Panc1 (cell line): Measurements from ENCODE around the gene ZNF652. TPM values are rescaled to one million over a fixed set of nuclear protein-coding genes. Genes with fewer than 3 reads are reported as not detected.

Experiments used
- ATAC-seq: fragments of 200-7000 bp; cut with Tn5 transposase; 2 replicates; pipeline ENCODE4 v1.9.1; 2020; ENCODE audit warnings: mild to moderate bottlenecking, moderate library complexity
- BruUV-seq: library from RNA; stranded (reverse); fragments of 400-500 nt; replicated peaks from 2 replicates; lab custom pipeline; 2021; lab: Mats Ljungman, UMichigan
- CTCF ChIA-PET: fragments of 300-600 bp; sonication (Branson Sonifier 250); formaldehyde crosslinking; loops from one replicate; lab custom pipeline; 2022; ENCODE audit warnings: antibody characterized with exemption; lab: Charles Lee
- POLR2A ChIA-PET: fragments of 300-600 bp; sonication (Branson Sonifier 250); formaldehyde crosslinking; loops from one replicate; lab custom pipeline; 2022; ENCODE audit warnings: antibody characterized with exemption; lab: Charles Lee
- DNase-seq: peaks from one replicate; pipeline ENCODE4 v3.0.0-alpha.2; 2010; ENCODE audit warnings: low read depth, low spot score
- H3K27ac ChIP-seq: 2 replicates; pipeline ENCODE4 v1.5.1; 2011; ENCODE audit warnings: mild to moderate bottlenecking, low read length, inconsistent platforms
- H3K27me3 ChIP-seq: fragments of 200-500 bp; sonication (Bioruptor generic); 2 replicates; pipeline ENCODE4 v1.6.0; 2014; ENCODE audit warnings: low read length, inconsistent platforms; ENCODE audit not compliant: control insufficient read depth, insufficient read depth
- H3K36me3 ChIP-seq: fragments of 200-500 bp; sonication (Bioruptor generic); 2 replicates; pipeline ENCODE4 v1.5.1; 2014; ENCODE audit warnings: inconsistent platforms, mild to moderate bottlenecking, low read length, moderate library complexity; ENCODE audit not compliant: control insufficient read depth, insufficient read depth
- H3K4me1 ChIP-seq: 2 replicates; pipeline ENCODE4 v1.5.1; 2011; ENCODE audit warnings: inconsistent platforms, mild to moderate bottlenecking, low read length, moderate library complexity; ENCODE audit not compliant: control insufficient read depth, insufficient read depth
- H3K4me3 ChIP-seq, 2 experiments: 2 replicates each; pipeline ENCODE4 v1.5.1; 2011 to 2012; ENCODE audit warnings: low read depth in 2 of 2, low read length in 2 of 2, mild to moderate bottlenecking in 2 of 2, inconsistent platforms in 1 of 2, moderate library complexity in 1 of 2
- H3K9me3 ChIP-seq: fragments of 200-500 bp; sonication (Bioruptor generic); 2 replicates; pipeline ENCODE4 v1.5.1; 2014; ENCODE audit warnings: low read depth, mild to moderate bottlenecking, inconsistent platforms, low read length, moderate library complexity; ENCODE audit not compliant: control insufficient read depth, insufficient read depth
- POLR2AphosphoS5 ChIP-seq: IDR thresholded peaks from 2 replicates; pipeline ENCODE4 v1.6.1; 2012; ENCODE audit warnings: mild to moderate bottlenecking, low read depth, low read length, moderate library complexity
- SIN3A ChIP-seq: IDR thresholded peaks from 2 replicates; pipeline ENCODE4 v1.6.1; 2012; ENCODE audit warnings: low read depth, mild to moderate bottlenecking, low read length, moderate library complexity, borderline replicate concordance; ENCODE audit not compliant: insufficient read depth
- TCF7L2 ChIP-seq: IDR thresholded peaks from 2 replicates; pipeline ENCODE4 v1.6.1; 2011; ENCODE audit warnings: mild to moderate bottlenecking, low read depth, low read length, inconsistent platforms
- in situ Hi-C: cut with HindIII; loops from 2 replicates; pipeline ENCODE4 v1.10.0; 2016; ENCODE audit warnings: low sequenced_read_pairs, low pct_unique_long_range_greater_than_20kb
- intact Hi-C: fragments of 100-400 bp; cut with micrococcal nuclease; formaldehyde crosslinking; loops from one replicate; pipeline ENCODE4 v1.10.0; 2022; ENCODE audit not compliant: unreplicated experiment
- total RNA-seq: library from RNA; stranded (reverse); gene quantifications from one replicate; pipeline ENCODE4 v1.2.1, GENCODE V29; 2021; ENCODE audit not compliant: unreplicated experiment
- TF ChIP-seq, protein P1 (sequence below), 2 experiments: IDR thresholded peaks; 2 replicates each; pipeline ENCODE4 v1.6.1; 2011 to 2012; ENCODE audit warnings: low read depth in 2 of 2, control low read depth in 1 of 2, low read length in 1 of 2, mild to moderate bottlenecking in 1 of 2, moderate library complexity in 1 of 2; ENCODE audit not compliant: insufficient read depth in 1 of 2
- TF ChIP-seq, protein P2 (sequence below): fragments of 450-650 bp; IDR thresholded peaks from 2 replicates; pipeline ENCODE4 v1.5.1; 2017; ENCODE audit warnings: mild to moderate bottlenecking

The ZNF652 gene
- total RNA-seq, 1 experiment from 2014 or later, result 42.4 TPM

DNA sequence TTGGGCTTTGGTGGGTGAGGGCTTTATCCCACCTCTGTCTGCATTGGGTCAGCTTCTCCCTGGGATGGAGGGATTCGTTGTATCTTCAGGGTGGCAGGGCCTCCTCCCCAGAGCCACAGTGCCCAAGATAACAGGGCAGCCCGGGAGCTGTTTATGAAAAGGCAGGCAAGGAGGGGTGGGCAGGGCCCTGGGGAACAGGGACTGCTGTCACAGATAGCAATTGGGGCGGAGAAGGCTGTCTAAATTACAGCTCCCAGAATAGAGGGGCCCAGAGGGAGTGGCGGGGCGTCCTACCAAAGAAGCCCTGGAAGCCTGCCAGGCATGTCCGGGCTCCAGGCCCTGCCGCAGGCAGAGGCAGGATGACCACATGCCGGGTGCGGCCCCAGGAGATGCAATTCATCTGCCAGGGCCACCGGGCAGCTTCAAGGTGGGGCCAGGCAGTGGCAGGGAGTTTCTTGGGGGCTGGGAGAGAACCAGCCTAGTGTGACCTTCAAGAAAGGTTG, 112.7 kb downstream of the ZNF652 start:
- H3K4me1 ChIP-seq, result no peaks in the 10 kb centered on the region
- no peak for DNase-seq
- CTCF ChIA-PET, result interaction anchor here (0.7 to 0.9 kb wide), 2 partner anchors 18 to 25 kb away, joined by 3 read pairs; no protein-coding TSS in a partner anchor
- H3K36me3 ChIP-seq, result no peaks in the 10 kb centered on the region
- no peak overlapping the region for H3K27ac ChIP-seq
- H3K27me3 ChIP-seq, result no peaks in the 10 kb centered on the region
- no peaks in the 10 kb centered on the region for H3K9me3 ChIP-seq
- POLR2A ChIA-PET, result no interaction called here
- in situ Hi-C loops (no loop called here), intact Hi-C loops (no loop called here)
- no peak overlapping the region for H3K4me3 ChIP-seq
- ATAC-seq, result 0 out of 2 replicates have a peak, but pooled peaks have one; percentile 26
- no peak for TF ChIP-seq TCF7L2
- TF ChIP-seq, protein P1, sequence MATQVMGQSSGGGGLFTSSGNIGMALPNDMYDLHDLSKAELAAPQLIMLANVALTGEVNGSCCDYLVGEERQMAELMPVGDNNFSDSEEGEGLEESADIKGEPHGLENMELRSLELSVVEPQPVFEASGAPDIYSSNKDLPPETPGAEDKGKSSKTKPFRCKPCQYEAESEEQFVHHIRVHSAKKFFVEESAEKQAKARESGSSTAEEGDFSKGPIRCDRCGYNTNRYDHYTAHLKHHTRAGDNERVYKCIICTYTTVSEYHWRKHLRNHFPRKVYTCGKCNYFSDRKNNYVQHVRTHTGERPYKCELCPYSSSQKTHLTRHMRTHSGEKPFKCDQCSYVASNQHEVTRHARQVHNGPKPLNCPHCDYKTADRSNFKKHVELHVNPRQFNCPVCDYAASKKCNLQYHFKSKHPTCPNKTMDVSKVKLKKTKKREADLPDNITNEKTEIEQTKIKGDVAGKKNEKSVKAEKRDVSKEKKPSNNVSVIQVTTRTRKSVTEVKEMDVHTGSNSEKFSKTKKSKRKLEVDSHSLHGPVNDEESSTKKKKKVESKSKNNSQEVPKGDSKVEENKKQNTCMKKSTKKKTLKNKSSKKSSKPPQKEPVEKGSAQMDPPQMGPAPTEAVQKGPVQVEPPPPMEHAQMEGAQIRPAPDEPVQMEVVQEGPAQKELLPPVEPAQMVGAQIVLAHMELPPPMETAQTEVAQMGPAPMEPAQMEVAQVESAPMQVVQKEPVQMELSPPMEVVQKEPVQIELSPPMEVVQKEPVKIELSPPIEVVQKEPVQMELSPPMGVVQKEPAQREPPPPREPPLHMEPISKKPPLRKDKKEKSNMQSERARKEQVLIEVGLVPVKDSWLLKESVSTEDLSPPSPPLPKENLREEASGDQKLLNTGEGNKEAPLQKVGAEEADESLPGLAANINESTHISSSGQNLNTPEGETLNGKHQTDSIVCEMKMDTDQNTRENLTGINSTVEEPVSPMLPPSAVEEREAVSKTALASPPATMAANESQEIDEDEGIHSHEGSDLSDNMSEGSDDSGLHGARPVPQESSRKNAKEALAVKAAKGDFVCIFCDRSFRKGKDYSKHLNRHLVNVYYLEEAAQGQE (IDR thresholded peaks at IDR 0.05; ENCODE audit: insufficient read depth in 1 of 2, low read depth in 2 of 2, low read length in 1 of 2), result no peak
- TF ChIP-seq, protein P2, sequence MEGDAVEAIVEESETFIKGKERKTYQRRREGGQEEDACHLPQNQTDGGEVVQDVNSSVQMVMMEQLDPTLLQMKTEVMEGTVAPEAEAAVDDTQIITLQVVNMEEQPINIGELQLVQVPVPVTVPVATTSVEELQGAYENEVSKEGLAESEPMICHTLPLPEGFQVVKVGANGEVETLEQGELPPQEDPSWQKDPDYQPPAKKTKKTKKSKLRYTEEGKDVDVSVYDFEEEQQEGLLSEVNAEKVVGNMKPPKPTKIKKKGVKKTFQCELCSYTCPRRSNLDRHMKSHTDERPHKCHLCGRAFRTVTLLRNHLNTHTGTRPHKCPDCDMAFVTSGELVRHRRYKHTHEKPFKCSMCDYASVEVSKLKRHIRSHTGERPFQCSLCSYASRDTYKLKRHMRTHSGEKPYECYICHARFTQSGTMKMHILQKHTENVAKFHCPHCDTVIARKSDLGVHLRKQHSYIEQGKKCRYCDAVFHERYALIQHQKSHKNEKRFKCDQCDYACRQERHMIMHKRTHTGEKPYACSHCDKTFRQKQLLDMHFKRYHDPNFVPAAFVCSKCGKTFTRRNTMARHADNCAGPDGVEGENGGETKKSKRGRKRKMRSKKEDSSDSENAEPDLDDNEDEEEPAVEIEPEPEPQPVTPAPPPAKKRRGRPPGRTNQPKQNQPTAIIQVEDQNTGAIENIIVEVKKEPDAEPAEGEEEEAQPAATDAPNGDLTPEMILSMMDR, result no peak
- no peak for TF ChIP-seq SIN3A
- TF ChIP-seq POLR2AphosphoS5, result no peak
- BruUV-seq, result no TSS peak

DNA sequence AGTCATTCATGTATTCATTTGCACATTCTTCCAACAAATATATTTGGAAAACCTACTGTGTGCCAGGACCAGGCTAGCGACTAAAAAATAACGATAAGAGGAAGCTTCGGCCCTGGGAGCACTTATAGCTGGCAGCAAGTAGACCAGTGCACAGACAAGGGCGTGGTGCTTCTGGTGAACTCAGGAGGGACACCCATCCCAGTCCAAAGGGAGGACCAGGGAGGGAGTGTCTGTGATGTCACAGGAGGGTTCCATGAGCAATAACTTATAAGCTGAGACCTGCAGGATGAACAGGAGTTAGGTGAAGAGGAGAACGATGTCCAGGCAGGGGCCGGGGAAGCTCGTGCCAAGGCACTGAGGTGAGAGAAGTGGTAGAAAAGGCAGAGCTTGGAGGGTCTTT, 114.1 kb downstream of the ZNF652 start:
- ATAC-seq (no peak), DNase-seq (no peak)
- TF ChIP-seq, protein P1 (IDR thresholded peaks at IDR 0.05; ENCODE audit: insufficient read depth in 1 of 2, low read depth in 2 of 2, low read length in 1 of 2), result no peak
- TF ChIP-seq SIN3A, result no peak
- no peak for TF ChIP-seq POLR2AphosphoS5
- TF ChIP-seq TCF7L2, result no peak
- TF ChIP-seq, protein P2, result no peak
- ChIA-PET CTCF (no interaction called here), POLR2A (no interaction called here)
- intact Hi-C loops, result no loop called here
- no TSS peak for BruUV-seq
- no peaks in the 10 kb centered on the region for H3K9me3 ChIP-seq
- H3K27ac ChIP-seq, result no peak overlapping the region
- no peaks in the 10 kb centered on the region for H3K4me1 ChIP-seq
- no peak overlapping the region for H3K4me3 ChIP-seq
- H3K27me3 ChIP-seq, result no peaks in the 10 kb centered on the region
- no peaks in the 10 kb centered on the region for H3K36me3 ChIP-seq
- in situ Hi-C loops, result no loop called here
